Right forelimb (tissue), 1 donor: ENCODE results near the gene HS2ST1.
"Not testable (repeated sequence)": the region's sequence is repeated elsewhere in the genome, so short reads cannot be mapped to it uniquely, and the experiment has no call there.

Source experiments
- DNase-seq: peaks from one replicate; pipeline ENCODE4 v3.0.0-alpha.2; 2018

Gene HS2ST1

DNA sequence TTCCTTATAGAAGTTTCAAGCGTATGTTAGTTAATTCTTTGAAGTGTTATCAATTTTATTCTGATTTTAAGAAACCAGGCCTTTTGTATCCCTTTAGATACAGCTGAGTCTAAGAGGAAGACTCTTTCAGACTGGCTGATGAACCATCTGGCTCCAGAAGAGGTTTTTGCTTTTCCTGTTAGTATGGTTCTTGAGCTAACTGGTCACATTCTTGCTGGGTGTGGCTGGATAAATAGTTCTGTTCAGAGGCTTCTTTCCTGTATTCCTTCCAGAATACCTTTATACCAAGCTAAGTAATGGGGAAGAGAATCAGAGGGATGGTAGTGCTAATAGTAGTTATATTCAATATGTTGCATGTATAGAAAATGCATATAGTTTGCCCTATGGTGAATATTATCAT is 12.4 kb downstream of the HS2ST1 start:
- DNase-seq = no peak

DNA sequence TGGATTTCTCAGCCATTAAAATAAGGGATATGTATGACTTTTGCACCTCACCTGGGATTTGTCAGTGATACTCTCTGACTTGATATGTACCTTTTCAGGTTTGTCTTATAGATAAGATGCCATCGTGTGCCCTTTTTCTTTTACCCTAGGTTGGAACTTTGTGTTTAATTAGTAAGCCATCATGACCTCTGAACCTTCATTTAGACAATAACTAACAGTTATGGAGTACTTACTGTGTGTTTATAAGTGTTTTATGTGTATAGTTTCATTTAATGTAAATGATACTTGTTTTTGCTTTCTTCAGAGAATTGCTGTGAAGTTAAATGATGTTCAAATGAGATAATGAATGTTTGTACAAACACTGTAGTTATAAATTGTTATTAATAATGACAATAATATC is 14.4 kb downstream of the HS2ST1 start:
- DNase-seq = no peak

DNA sequence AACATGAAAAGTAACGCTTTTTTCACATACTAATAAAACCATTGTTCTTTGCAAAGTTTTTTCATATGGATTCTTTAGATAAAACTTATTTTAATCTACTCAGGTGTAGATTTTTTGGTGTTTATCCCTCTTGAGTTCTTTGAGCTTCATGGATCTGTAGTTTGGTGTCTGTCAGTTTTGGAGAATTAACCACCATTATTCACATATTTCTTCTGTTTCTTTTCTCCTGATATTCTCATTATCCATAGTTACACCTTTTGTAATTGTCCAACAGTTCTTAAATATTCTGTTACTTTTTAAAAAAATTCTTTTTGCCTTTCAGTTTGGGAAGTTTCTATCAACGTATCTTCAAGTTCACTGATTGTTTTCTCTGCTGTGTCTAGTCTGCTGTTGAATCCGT is 18.6 kb downstream of the HS2ST1 start:
- no peak for DNase-seq

DNA sequence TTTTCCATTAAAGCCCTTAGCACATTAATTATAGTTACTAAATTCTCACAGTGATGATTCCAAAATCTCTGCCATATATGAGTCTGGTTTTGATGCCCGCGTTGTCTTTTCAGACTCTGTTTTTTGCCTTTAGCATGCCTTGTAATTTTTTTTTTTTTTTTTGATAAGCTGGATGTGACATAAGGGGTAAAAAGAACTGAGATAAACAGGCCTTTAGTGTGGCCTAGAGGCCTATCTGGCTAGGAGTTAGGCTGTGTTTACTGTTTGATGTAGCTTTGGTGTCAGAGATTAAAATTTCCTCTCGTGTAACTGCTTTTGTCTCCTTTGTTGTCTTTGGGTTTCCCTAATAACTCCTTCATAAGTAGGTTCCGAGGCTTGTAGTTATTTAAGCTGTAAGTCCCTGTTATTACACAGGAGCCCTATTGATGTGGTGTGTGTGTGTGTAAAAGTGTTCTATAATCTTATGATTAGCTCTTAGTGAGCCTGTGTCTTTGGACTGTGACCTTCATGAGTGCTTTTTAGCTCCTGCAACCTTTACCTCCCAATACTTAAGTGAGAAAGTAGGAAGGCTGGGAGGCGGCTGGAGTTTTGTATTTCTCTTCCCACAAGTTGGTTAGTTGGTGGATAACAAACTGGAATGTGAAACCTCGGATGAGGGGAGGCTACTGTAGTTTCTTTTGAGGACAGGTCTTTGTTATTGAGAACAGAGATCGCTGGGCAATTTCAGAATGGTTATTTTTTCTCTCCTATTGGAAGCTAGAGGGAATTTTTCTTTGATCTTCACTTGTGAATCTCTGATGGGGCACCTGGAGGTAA is 19.3 kb downstream of the HS2ST1 start:
- no peak for DNase-seq

DNA sequence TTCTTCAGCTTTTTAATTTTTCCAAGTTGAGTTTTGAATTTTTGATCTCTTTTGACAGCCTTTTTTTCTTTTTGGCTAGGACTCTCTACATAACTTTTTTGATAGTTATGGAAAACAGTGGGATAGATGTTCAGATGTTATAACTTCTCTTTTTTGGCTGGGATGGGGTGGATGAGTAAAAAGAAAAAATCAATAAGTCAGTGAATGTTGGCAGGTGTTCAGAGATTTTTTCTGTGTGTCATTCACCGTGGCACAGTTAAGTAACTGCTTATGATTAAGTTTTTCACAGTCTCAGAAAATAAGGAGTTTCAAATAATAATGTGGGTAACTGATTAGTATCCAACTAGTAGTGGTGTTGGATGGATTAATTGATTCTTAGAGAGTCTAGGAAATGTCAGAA is 24.0 kb downstream of the HS2ST1 start:
- no peak for DNase-seq

DNA sequence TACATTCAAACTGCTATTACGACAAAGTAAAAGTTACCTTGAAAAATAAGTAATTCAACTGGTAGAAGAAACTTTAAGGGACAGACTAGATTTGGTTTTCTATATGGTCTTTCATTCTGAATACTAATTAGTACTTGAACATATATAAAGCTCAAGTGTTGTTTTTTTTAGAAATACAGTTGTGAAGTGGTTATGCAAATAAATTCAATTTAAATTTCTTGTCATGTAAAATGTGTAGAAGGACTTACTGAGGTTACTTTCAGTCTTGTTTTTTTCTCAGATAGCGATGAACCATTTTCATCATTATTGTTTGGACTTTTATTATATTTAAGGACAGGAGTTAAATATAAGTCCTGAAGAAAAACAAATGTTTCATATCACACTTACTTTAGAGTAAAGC is 24.4 kb downstream of the HS2ST1 start:
- no peak for DNase-seq

DNA sequence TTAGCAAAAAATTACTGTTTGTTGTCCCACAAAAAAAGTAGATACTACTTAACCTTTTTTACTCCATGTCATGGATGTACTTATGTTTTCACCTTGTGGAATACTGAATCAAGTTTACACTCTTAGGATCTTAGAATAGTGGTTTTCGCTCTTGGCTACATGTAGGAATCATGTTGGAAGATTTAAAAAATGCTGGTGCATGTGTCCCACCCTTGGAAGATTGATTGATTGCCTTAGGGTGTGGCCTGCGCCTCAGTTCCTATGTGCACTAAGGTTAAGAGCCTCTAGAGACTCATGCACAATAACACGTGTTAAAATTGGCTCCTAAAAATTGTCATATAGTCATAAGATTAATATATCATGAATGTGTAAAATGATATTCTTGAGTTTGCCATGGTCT is 25.0 kb downstream of the HS2ST1 start:
- no peak for DNase-seq

DNA sequence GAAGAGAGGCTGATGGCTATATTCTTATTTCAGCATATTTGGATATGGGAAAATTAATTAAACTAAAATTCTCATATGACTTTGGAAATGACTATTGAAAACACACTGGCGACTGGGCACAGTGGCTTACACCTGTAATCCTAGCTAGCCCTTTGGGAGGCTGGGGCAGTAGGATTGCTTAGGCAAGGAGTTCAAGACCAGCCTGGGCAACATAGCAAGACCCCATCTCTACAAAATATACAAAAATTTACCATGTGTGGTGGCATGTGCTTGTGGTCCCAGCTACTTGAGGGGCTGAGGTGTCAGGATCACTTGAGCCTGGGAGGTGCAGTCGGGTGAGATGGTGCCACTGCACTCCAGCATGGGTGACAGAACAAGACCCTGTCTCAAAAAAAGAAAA is 26.2 kb downstream of the HS2ST1 start:
- DNase-seq = no peak

DNA sequence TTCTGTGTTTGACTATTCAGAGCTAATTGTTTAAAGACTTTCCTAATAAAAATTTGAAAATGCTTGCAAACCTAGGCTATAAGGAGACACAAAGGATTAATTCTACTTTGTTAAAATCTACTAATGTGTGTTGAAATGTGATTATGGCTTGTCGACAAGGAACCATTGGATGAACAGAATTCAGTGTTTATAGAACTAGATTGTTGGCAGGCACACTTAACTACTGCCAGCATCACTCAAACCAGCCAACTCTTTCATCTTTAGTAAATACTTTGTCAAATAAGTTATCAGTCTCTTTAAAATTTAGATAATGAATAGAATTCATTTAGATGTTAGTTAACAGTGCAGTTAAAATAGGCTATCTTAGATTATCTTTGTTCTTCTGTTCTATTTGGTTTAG is 27.6 kb downstream of the HS2ST1 start:
- DNase-seq = no peak

DNA sequence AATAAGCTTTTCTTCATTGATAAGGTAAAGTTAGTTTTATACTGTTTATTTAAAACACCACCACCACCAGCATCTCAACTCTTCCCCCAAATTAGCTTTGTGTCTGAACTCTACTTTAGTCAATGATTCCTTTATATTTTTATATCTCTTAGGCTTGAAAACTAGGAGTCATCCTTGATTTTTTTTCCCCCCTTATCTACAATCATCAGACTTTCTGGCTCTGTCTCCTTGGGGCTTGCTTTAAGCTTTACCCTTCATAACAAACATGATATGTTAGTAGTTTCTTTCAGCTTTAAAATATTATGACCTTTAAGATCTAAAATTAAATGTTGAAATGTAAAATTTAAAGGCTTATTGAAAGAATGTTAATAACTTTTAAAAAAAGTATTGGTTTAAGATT is 28.3 kb downstream of the HS2ST1 start:
- no peak for DNase-seq

DNA sequence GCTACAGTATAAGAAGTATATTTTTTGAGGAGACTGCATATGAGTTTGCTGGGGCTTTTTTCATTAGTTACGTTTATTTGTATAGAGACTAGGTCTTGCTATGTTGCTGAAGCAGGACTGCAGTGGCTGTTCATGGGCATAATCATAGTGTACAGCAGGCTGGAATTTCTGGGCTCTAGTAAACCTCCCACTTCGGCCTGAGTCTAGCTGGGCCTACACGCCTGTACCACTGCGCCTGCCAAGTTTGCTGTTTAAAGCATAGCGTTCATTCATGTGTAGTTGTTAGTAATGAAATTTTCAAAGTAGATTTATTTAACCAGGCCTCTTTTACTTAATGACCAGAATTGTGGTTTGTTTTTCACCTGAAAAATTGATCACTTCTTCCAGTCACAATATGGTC is 33.8 kb downstream of the HS2ST1 start:
- DNase-seq = no peak

DNA sequence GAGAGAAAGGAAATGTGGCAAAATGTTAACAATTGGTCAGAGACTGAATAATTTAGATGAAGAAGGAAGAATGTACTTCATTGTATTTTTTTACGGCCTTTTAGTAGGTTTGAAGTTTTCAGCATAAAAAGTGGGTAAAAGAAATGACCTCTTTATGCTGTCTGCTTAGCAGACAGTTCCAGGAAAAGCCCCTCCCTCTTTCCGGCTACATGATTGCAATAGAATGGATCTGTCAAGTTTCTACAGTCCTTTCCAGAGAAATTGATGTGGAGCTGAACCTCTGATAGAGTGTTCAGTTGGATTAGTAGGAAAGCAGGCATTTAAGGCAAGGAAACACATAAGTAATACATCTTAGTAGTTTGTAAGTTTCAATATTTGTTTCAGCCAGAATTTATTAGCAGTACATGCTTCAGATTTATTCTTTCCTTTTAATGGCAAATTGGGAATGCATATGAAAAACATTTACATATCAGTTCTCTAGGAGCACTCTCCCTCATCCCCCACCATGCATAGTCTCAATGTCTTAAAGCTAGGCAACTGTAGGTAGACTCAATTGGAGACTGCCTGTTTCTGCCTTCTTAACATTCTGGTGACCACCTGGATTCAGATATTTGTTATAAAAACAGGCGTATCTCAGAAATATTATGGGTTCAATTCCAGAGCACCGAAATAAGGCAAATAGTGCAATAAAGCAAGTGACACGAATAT is 36.4 kb downstream of the HS2ST1 start:
- no peak for DNase-seq

DNA sequence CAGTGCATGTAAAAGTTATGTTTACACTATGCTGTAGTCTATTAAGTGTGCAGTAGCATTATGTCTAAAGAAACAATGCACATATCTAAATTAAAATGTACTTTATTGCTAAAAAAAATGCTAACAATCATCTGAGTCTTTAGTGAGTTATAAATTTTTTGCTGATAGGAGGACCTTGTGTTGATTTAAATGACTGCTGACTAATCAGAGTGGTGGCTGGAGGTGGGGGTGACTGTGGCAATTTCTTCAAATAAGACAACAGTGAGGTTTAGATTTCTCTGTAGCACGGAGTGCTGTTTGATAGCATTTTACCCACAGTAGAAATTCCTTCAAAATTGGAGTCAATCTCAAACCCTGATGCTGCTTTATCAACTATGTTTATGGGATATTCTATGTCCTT is 37.0 kb downstream of the HS2ST1 start:
- DNase-seq = no peak

DNA sequence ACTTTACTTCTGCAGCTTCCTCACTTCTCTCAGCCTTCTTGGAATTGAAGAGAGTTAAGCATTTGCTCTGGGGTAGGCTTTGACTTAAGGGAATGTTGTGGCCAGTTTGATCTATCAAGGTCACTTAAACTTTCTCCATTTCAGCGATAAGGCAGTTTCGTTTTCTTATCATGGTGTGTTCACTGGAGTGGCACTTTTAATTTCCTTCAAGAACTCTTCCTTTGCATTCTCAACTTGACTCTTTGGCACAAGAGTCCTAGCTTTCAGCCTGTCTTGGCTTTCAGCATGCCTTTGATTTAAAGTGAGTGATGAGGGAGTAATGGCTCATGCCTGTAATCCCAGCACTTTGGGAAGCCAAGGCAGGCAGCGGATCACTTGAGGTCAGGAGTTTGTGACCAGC is 38.7 kb downstream of the HS2ST1 start:
- no peak for DNase-seq

DNA sequence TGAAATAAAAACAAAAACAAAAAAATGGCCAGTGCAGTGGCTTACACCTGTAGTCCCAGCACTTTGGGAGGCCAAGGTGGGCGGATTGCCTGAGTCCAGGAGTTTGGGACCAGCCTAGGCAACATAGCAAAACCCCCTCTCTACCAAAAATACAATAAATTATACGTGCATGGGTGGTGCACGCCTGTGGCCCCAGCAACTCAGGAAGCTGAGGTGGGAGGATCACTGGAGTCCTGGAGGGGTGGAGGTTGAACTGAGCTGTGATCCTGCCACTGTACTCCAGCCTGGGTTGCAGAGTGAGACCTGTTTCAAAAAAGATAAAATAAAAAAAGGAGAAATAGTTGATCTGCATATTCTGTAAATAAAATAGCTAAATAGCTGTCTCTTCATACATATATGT is 41.2 kb downstream of the HS2ST1 start:
- no peak for DNase-seq

DNA sequence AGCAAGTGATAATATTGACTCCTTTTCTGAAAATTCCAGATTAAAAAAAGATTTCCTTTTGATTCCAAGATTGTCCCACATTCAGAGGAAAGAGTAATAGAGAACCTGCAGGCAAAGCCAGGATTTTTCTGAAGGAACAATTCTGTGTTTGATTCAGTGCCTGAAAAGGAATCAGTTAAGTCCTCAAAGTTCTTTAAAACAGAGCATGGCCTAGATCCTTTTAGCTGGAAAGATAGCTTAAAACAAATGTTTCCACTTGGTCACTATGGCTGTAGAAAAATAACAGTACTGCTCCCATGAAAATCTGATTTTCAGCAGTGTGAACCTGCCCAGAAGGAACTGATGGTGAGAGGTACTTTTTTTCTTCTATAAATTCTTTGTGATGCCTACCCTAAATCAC is 41.8 kb downstream of the HS2ST1 start:
- no peak for DNase-seq

DNA sequence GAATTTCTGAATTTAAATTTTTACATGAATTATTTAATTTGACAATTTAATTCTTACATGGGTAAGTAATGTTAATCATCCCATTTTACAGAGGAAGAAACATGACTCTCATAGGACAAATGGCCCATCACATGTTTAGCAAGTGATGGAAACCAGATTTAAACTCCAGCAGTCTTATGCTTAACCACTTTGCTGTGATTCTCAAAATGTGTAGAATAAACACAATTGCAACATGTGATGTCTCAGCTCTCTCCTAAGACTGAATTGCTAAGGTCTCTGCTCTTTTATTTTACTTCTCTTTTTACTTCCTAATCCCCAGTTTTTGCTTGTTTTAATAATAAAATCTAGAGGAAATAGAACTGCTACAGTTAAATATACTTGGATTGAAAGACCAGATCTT is 42.8 kb downstream of the HS2ST1 start:
- no peak for DNase-seq

DNA sequence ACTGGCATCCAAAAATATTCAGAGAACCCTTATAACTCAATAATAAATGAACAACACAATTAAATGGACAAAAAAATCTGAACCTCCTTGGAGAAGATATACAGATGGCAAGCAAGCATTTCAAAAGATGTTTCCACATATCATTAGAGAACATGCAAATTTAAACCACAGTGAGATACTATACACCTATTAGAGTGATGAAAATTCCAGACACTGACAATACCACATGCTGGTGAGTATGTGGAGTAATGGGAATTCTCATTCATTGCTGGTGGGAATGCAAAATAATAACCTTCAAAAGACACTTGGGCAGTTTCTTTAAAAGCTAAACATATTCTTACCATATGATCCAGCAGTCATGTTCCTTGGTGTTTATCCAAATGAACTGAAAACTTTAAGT is 46.1 kb downstream of the HS2ST1 start:
- DNase-seq = no peak

DNA sequence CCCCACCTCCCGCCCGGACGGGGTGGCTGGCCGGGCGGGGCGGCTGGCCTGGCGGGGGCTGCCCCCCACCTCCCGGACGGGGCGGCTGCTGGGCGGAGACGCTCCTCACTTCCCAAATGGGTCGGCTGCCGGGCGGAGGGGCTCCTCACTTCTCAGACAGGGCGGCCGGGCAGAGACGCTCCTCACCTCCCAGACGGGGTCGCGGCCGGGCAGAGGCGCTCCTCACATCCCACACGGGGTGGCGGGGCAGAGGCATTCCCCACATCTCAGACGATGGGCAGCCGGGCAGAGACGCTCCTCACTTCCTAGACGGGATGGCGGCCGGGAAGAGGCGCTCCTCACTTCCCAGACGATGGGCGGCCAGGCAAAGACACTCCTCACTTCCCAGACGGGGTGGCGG is 49.4 kb downstream of the HS2ST1 start:
- not testable (repeated sequence) for DNase-seq

DNA sequence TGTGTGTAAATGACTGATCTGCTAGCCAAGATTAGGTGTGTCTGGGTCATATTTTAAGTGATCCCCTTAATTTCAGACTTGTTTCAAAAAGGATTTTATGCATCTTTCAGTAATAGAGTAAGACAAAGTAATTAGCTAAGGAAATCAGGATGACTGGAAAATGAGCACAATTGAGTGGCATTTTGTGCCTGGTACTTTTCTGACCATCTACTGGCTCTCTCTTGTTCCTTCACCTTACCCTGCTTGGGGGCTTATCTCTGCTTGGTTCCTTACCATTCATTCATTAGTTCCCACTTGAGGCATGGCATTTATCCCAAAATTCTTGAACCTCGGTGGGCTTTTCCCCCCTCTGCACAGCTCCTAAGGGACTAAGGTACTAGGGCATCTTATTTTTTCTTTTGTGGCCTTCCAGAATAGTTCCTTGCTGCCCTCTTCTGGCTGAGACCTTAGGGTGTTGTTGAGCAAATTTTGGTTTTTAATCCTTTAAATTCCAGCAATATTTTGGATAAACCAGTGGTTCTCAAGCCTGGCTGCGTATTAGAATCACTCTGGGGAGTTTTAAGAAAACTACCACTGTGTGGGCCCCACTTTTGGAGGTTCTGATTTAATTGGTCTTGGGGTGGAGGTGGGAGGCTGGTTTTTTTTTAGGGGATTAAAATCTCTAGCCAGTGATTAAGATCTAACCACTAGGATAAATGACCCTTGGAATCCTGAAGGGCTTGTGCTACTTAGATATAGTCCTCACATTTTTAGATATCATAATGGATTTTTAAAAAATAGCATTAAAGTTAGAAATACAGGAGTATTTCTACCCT is 50.8 kb downstream of the HS2ST1 start:
- no peak for DNase-seq

DNA sequence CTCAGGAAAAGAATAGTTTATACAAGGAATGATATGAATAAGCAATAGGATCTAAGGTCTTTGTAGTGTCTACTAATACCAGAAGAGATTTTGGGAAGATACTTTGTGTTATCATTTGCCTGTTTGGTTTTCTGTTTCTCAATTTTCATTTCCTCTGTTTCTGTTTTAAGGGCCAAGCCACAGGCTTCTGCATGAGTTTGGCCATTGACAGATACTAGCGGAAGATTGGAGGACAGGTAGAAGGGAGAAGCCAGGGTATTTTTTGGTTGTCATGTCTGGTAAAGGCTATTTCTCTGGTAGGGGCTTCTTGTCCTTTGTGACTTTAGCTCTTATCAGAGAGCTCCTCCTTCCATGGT is 51.4 kb downstream of the HS2ST1 start:
- DNase-seq = no peak

DNA sequence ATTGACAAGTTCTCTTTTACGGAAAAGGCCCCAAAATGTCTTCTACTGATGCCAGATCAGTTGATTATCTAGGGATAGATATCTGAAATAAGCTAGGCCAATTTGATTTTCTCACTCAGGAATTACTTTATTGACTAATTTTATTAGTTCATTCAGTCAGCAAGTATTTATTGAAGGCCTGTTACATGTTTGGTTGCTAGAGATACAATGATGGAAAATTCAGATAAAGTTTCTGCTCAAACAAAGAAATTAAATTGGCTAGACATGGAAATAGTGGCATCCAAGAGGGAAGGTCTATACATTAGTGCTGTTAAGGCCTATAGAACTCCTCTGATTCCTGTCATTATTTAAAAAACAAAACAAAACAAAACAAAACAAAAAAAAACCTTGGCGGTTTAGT is 56.5 kb downstream of the HS2ST1 start:
- DNase-seq = no peak

DNA sequence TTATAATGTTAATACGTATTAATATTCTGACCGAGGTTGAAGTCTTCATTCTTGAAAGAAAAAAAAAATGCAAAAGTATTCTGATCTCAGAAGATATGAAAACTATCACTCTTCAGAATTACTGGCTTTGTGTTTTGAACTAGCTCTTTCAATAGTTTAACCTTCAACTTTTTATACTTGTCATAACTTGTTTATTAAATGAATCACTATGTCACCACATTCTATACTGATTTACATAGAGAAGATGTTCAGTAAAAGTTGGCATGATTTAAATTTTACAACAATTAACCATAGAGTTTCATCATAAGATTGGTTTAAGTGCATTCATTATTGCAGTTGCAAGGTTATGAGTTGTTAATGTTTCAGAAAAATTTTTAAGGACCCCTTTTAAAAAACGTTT is 57.3 kb downstream of the HS2ST1 start:
- no peak for DNase-seq

DNA sequence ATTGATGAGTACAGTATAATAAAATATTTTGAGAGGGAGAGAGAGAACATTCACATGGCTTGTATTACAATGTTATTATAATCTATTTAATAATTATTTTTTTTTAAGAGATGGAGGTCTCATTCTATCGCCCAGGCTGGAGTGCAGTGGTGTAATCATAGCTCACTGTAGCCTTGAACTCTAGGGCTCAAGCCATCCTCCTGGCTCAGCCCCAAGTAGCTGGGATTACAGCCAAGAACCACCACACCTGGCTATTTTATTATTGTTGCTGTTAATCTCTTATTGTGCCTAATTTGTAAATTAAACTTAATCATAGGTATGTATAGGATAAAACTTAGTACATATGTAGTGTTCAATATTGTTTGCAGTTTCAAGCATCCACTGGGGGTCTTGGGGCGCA is 57.8 kb downstream of the HS2ST1 start:
- DNase-seq = no peak
